CD4-positive, alpha-beta memory T cell (primary cell): Measurements from ENCODE around the gene USP17L21. TPM values are rescaled to one million over a fixed set of nuclear protein-coding genes. Genes with fewer than 3 reads are reported as not detected.

Experiments
- polyA plus RNA-seq, 2 donors: library from polyadenylated mRNA; unstranded; fragments of 300-500 nt; fragmentation: Illumina TruSeq; gene quantifications; one replicate each; pipeline ENCODE4 v1.2.3, GENCODE V29; 2021
- total RNA-seq, 2 experiments: library from RNA; stranded (reverse); gene quantifications; one replicate each; pipeline ENCODE4 v1.2.3, GENCODE V29; 2021

Gene USP17L21
- total and polyA plus RNA-seq, 4 experiments from 2014 or later: not detected

Other genes starting within 250 kb of the USP17L21 start
- not detected for gene FAM90A26, start 92.5 kb upstream of the USP17L21 start, total RNA-seq
- gene FAM90A26, start 92.5 kb upstream of the USP17L21 start, polyA plus RNA-seq: not detected
- not detected for gene USP17L10, start 52.2 kb upstream of the USP17L21 start, total RNA-seq
- not detected for gene USP17L10, start 52.2 kb upstream of the USP17L21 start, polyA plus RNA-seq
- gene USP17L11, start 47.5 kb upstream of the USP17L21 start, total RNA-seq: not detected
- gene USP17L11, start 47.5 kb upstream of the USP17L21 start, polyA plus RNA-seq: not detected
- not detected for gene USP17L12, start 42.7 kb upstream of the USP17L21 start, total RNA-seq
- not detected for gene USP17L12, start 42.7 kb upstream of the USP17L21 start, polyA plus RNA-seq
- gene USP17L13, start 38.0 kb upstream of the USP17L21 start, total RNA-seq: not detected
- gene USP17L13, start 38.0 kb upstream of the USP17L21 start, polyA plus RNA-seq: not detected
- gene USP17L15, start 28.5 kb upstream of the USP17L21 start, total RNA-seq: not detected
- not detected for gene USP17L15, start 28.5 kb upstream of the USP17L21 start, polyA plus RNA-seq
- gene USP17L17, start 19.0 kb upstream of the USP17L21 start, total RNA-seq: not detected
- not detected for gene USP17L17, start 19.0 kb upstream of the USP17L21 start, polyA plus RNA-seq
- gene USP17L18, start 14.2 kb upstream of the USP17L21 start, total RNA-seq: not detected
- not detected for gene USP17L18, start 14.2 kb upstream of the USP17L21 start, polyA plus RNA-seq
- gene USP17L19, start 9.5 kb upstream of the USP17L21 start, total RNA-seq: not detected
- not detected for gene USP17L19, start 9.5 kb upstream of the USP17L21 start, polyA plus RNA-seq
- gene USP17L20, start 4.7 kb upstream of the USP17L21 start, total RNA-seq: not detected
- not detected for gene USP17L20, start 4.7 kb upstream of the USP17L21 start, polyA plus RNA-seq
- gene USP17L22, start 4.7 kb downstream of the USP17L21 start, total RNA-seq: not detected
- gene USP17L22, start 4.7 kb downstream of the USP17L21 start, polyA plus RNA-seq: not detected
- gene USP17L24, start 62.3 kb downstream of the USP17L21 start, total RNA-seq: not detected
- gene USP17L24, start 62.3 kb downstream of the USP17L21 start, polyA plus RNA-seq: not detected
- gene USP17L25, start 67.0 kb downstream of the USP17L21 start, total RNA-seq: not detected
- gene USP17L25, start 67.0 kb downstream of the USP17L21 start, polyA plus RNA-seq: not detected
- gene USP17L26, start 71.8 kb downstream of the USP17L21 start, total RNA-seq: not detected
- gene USP17L26, start 71.8 kb downstream of the USP17L21 start, polyA plus RNA-seq: not detected
- gene USP17L5, start 76.5 kb downstream of the USP17L21 start, total RNA-seq: not detected
- gene USP17L5, start 76.5 kb downstream of the USP17L21 start, polyA plus RNA-seq: not detected
- gene USP17L27, start 81.3 kb downstream of the USP17L21 start, total RNA-seq: not detected
- not detected for gene USP17L27, start 81.3 kb downstream of the USP17L21 start, polyA plus RNA-seq
- gene USP17L28, start 86.0 kb downstream of the USP17L21 start, total RNA-seq: not detected
- gene USP17L28, start 86.0 kb downstream of the USP17L21 start, polyA plus RNA-seq: not detected
- not detected for gene USP17L29, start 90.8 kb downstream of the USP17L21 start, total RNA-seq
- gene USP17L29, start 90.8 kb downstream of the USP17L21 start, polyA plus RNA-seq: not detected
- not detected for gene USP17L30, start 100.3 kb downstream of the USP17L21 start, total RNA-seq
- gene USP17L30, start 100.3 kb downstream of the USP17L21 start, polyA plus RNA-seq: not detected
- not detected for gene DEFB131A, start 181.5 kb downstream of the USP17L21 start, total RNA-seq
- gene DEFB131A, start 181.5 kb downstream of the USP17L21 start, polyA plus RNA-seq: not detected